Stimulated activated CD8-positive, alpha-beta memory T cell treated with anti-CD3 and anti-CD28 coated beads, Interleukin-2, amount 100 ng/mL, for 48 hours (primary cell): ENCODE data around the gene FAM181A.

ENCODE experiments used
- DNase-seq, 2 donors: peaks; one replicate each; pipeline ENCODE4 v3.0.0-alpha.2; 2020; ENCODE audit warnings: low read depth in 2 of 2

Gene FAM181A

GRCh38 chr14:93950948-93951634 is 23.9 kb downstream of the FAM181A start:
- DNase-seq: no peak

GRCh38 chr14:93951635-93952540 is 24.7 kb downstream of the FAM181A start:
- DNase-seq: no peak

GRCh38 chr14:93952829-93953228 is 25.7 kb downstream of the FAM181A start:
- DNase-seq: no peak

GRCh38 chr14:93953263-93953662 is 26.1 kb downstream of the FAM181A start:
- no peak for DNase-seq

- DNase-seq: no peak
Measured at GRCh38 chr14:93953739-93954515, 26.8 kb downstream of the FAM181A start.

- no peak for DNase-seq
Measured at GRCh38 chr14:93954516-93954830, 27.3 kb downstream of the FAM181A start.

- DNase-seq: no peak
Measured at GRCh38 chr14:93954900-93955849, 28.0 kb downstream of the FAM181A start.

- no peak for DNase-seq
Measured at GRCh38 chr14:93955850-93956481, 28.8 kb downstream of the FAM181A start.

- no peak for DNase-seq
Measured at GRCh38 chr14:93956514-93957332, 29.6 kb downstream of the FAM181A start.

GRCh38 chr14:93957333-93957710 is 30.2 kb downstream of the FAM181A start:
- no peak for DNase-seq

GRCh38 chr14:93957751-93958566 is 30.8 kb downstream of the FAM181A start:
- DNase-seq: no peak

- DNase-seq: no peak
Measured at GRCh38 chr14:93958567-93959238, 31.6 kb downstream of the FAM181A start.

GRCh38 chr14:93959239-93960107 is 32.3 kb downstream of the FAM181A start:
- DNase-seq: peak; percentile 84 to 87

GRCh38 chr14:93960108-93960475 is 32.9 kb downstream of the FAM181A start:
- no peak for DNase-seq

- no peak for DNase-seq
Measured at GRCh38 chr14:93960774-93961438, 33.8 kb downstream of the FAM181A start.

- DNase-seq: no peak
Measured at GRCh38 chr14:93961620-93962019, 34.5 kb downstream of the FAM181A start.
